GM20431 (cell line): ENCODE results near the gene ACE.
"Not testable (repeated sequence)": the region's sequence is repeated elsewhere in the genome, so short reads cannot be mapped to it uniquely, and the experiment has no call there.

ENCODE experiments used
- in situ Hi-C: fragments of 300-500 bp; cut with MseI, MboI; formaldehyde crosslinking; loops from one replicate; pipeline ENCODE4 v1.15.0; 2020; ENCODE audit warnings: low sequenced_read_pairs; ENCODE audit not compliant: unreplicated experiment

Gene ACE

GRCh38 chr17:63460018-63460417 is 16.8 kb upstream of the ACE start:
- in situ Hi-C loops: no loop called here

- in situ Hi-C loops: no loop called here
Observed at GRCh38 chr17:63463771-63464170, 13.1 kb upstream of the ACE start.

GRCh38 chr17:63464691-63465236 is 12.1 kb upstream of the ACE start:
- in situ Hi-C loops: no loop called here

- in situ Hi-C loops: not testable (repeated sequence)
Observed at GRCh38 chr17:63468099-63468498, 8.8 kb upstream of the ACE start.

- in situ Hi-C loops: no loop called here
Observed at GRCh38 chr17:63474174-63474573, 2.7 kb upstream of the ACE start.

- in situ Hi-C loops: no loop called here
Observed at GRCh38 chr17:63474586-63475460, 2.0 kb upstream of the ACE start.

GRCh38 chr17:63475491-63476412 is 1.1 kb upstream of the ACE start:
- in situ Hi-C loops: no loop called here

- in situ Hi-C loops: no loop called here
Observed at GRCh38 chr17:63476459-63476853, 405 bp upstream of the ACE start.

- in situ Hi-C loops: no loop called here
Observed at GRCh38 chr17:63477480-63478440, 899 bp downstream of the ACE start.

GRCh38 chr17:63478814-63479494 is 2.1 kb downstream of the ACE start:
- in situ Hi-C loops: no loop called here

- in situ Hi-C loops: no loop called here
Observed at GRCh38 chr17:63479495-63480184, 2.8 kb downstream of the ACE start.

GRCh38 chr17:63480192-63480784 is 3.4 kb downstream of the ACE start:
- in situ Hi-C loops: no loop called here

GRCh38 chr17:63480826-63481487 is 4.1 kb downstream of the ACE start:
- in situ Hi-C loops: no loop called here

GRCh38 chr17:63481488-63481870 is 4.6 kb downstream of the ACE start:
- in situ Hi-C loops: no loop called here

- in situ Hi-C loops: no loop called here
Observed at GRCh38 chr17:63482509-63482908, 5.6 kb downstream of the ACE start.

GRCh38 chr17:63483038-63483437 is 6.2 kb downstream of the ACE start:
- in situ Hi-C loops: no loop called here

- in situ Hi-C loops: no loop called here
Observed at GRCh38 chr17:63483655-63484575, 7.1 kb downstream of the ACE start.
